Stromal cell of bone marrow (primary cell): ENCODE data around the gene FAM89B.
"Not testable (repeated sequence)": the region's sequence is repeated elsewhere in the genome, so short reads cannot be mapped to it uniquely, and the experiment has no call there.

Source experiments
- DNase-seq: peaks from one replicate; pipeline ENCODE4 v3.0.0-alpha.2; 2012; ENCODE audit warnings: low read depth

The FAM89B gene

GRCh38 chr11:65556470-65557279, 15.7 kb upstream of the FAM89B start:
- no peak for DNase-seq

GRCh38 chr11:65557280-65558001, 14.9 kb upstream of the FAM89B start:
- DNase-seq, result no peak

GRCh38 chr11:65558002-65558929, 14.1 kb upstream of the FAM89B start, which contains the start of gene LTBP3:
Gene LTBP3 (minus strand): TSS chr11:65558359. CDS start chr11:65557959, 400 bp downstream.
- DNase-seq, result peak; percentile 82

GRCh38 chr11:65558930-65559509, 13.3 kb upstream of the FAM89B start:
- DNase-seq, result no peak

- no peak for DNase-seq
Measured at GRCh38 chr11:65559535-65559934, 12.8 kb upstream of the FAM89B start.

- no peak for DNase-seq
Measured at GRCh38 chr11:65559951-65560537, 12.3 kb upstream of the FAM89B start.

- no peak for DNase-seq
Measured at GRCh38 chr11:65560555-65561418, 11.6 kb upstream of the FAM89B start.

GRCh38 chr11:65562020-65562419, 10.3 kb upstream of the FAM89B start:
- DNase-seq, result no peak

- DNase-seq, result no peak
Measured at GRCh38 chr11:65562788-65563187, 9.6 kb upstream of the FAM89B start.

- no peak for DNase-seq
Measured at GRCh38 chr11:65563601-65564000, 8.7 kb upstream of the FAM89B start.

- DNase-seq, result not testable (repeated sequence)
Measured at GRCh38 chr11:65564879-65565559, 7.3 kb upstream of the FAM89B start.

- no peak for DNase-seq
Measured at GRCh38 chr11:65565624-65566453, 6.5 kb upstream of the FAM89B start.

GRCh38 chr11:65569164-65569972, 3.0 kb upstream of the FAM89B start:
- DNase-seq, result no peak

- peak; percentile 94 for DNase-seq
Measured at GRCh38 chr11:65569973-65570918, 2.1 kb upstream of the FAM89B start, which contains the start of gene ZNRD2. Gene ZNRD2 (plus strand): TSS chr11:65570477. CDS start chr11:65570492, 15 bp downstream.

- no peak for DNase-seq
Measured at GRCh38 chr11:65571420-65571819, 918 bp upstream of the FAM89B start.

GRCh38 chr11:65571940-65572339, 398 bp upstream of the FAM89B start:
- no peak for DNase-seq
